ENCODE results near the gene QSOX2.

The QSOX2 gene

DNA sequence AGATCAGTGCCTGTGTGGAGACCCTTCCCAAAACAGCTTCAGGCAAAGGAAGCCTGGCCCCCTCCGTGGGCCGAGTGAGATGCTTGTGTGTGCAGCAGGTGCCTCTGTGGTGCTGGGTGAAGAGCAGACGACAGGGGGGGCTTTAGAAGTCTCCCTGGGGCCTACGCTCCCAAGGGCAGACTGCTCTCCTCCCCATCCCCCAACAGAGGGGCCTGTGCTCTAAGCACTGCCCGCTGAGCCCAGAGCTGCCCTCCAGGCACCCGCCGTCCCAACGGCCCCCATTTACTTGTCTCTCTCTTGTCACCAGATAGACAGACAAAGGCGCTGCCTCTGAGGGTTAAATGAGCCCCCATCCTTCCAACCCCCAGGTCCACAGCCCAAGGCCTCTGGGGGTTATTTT is 38.0 kb downstream of the QSOX2 start:
- no peak for DNase-seq (ENCODE audit: low read depth in 2 of 2)
- no peak for TF ChIP-seq CTCF (IDR thresholded peaks at IDR 0.05; ENCODE audit: low read depth, low read length)
- H3K4me3 ChIP-seq (replicated peaks in 1 of 2; ENCODE audit: low read depth in 2 of 2, low read length in 2 of 2) = no peak overlapping the region

DNA sequence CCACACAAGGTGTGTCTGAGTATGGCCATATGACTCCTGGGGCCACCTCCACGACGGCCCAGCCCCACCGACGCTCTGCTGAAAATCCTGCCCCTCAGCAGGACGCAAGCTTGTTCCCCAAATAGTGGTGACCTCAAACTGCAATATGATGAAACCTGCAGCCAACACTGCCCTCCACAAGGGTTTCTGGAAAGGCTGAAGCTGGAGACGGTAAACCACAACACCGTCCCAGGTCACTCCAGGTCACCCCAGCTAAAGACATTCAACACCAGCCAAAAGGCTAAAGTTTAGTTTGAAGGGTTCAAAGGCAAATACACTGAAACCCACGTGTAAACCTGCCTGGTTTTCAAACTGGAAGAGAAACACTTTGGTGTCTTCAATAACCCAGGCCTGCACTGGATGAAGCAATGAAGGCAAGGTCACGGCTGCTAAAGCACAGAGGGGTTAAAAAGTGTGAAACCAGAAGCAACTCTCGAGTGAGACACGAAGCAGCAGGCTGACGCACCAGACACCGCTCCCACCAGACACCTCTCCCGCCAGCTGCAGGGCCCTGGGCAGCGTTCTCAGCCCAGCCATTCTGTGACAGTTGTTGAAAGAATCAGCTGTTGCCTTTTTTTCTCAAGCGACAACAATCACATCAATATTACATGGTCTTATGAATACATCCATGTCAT is 38.9 kb downstream of the QSOX2 start:
- DNase-seq (ENCODE audit: low read depth in 2 of 2) = no peak
- TF ChIP-seq CTCF (IDR thresholded peaks at IDR 0.05; ENCODE audit: low read depth, low read length) = no peak
- H3K4me3 ChIP-seq (replicated peaks in 1 of 2; ENCODE audit: low read depth in 2 of 2, low read length in 2 of 2) = no peak overlapping the region

GRCh38 chr9:136205707-136205992 is 40.0 kb downstream of the QSOX2 start:
- H3K4me3 ChIP-seq (replicated peaks in 1 of 2; ENCODE audit: low read depth in 2 of 2, low read length in 2 of 2) = no peak overlapping the region
- DNase-seq (ENCODE audit: low read depth in 2 of 2) = no peak
- TF ChIP-seq CTCF (IDR thresholded peaks at IDR 0.05; ENCODE audit: low read depth, low read length) = no peak

DNA sequence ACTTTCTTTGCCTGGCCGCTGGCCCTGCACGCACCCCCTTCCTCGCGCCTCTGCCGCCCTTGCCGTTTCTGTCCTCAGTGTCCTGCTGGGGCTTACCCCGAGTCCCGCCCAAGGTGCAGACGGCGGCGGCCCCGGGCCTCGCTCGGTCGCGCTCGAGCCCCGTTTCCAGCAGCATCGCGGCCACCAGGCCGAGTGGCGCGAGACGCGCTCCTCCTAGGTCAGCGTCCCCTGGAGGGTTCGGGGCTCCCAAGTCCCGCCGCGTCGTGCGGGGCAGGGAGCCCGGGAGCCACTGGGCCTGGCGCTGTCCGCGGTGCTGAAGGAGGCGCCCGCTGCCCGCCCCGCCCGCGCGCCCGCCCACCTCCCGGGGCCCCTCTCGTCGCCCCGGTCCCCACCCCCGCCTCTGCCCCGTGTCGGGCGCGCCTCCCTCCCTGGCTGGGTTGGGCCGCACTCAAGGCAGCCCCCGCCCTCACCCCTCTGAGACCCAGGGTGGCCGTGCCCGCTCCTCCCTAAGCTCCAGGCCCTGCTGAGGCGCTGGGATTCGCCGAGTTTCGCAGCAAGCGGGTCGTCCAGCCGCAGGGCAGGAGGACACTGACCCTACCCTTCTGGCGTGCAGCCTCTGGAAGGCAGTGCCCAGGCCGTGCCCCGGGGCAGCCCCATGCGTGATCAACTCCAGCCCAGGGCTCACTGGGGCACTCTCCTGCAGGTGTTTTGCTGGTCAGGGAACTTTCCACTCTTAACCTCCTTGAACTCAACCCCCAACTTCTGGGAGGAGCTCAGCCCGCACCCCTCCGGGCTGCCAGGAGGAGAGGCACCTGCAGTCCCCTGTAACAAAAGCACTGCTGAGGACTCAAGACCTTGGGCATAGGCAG is 40.5 kb downstream of the QSOX2 start, which contains the start of gene LHX3:
TSS of gene LHX3 (minus strand) at position 291 of the 869 bp plus-strand sequence. CDS start at position 175, 116 bp downstream.
- H3K4me3 ChIP-seq (replicated peaks in 1 of 2; ENCODE audit: low read depth in 2 of 2, low read length in 2 of 2) = no peak within 1 kb of the TSS
- DNase-seq (ENCODE audit: low read depth in 2 of 2) = peak in 1 of 2 donors; percentile 18
- TF ChIP-seq CTCF (IDR thresholded peaks at IDR 0.05; ENCODE audit: low read depth, low read length) = no peak

GRCh38 chr9:136204145-136204805 is 41.3 kb downstream of the QSOX2 start:
- TF ChIP-seq CTCF (IDR thresholded peaks at IDR 0.05; ENCODE audit: low read depth, low read length) = no peak
- DNase-seq (ENCODE audit: low read depth in 2 of 2) = no peak
- H3K4me3 ChIP-seq (replicated peaks in 1 of 2; ENCODE audit: low read depth in 2 of 2, low read length in 2 of 2) = no peak overlapping the region

DNA sequence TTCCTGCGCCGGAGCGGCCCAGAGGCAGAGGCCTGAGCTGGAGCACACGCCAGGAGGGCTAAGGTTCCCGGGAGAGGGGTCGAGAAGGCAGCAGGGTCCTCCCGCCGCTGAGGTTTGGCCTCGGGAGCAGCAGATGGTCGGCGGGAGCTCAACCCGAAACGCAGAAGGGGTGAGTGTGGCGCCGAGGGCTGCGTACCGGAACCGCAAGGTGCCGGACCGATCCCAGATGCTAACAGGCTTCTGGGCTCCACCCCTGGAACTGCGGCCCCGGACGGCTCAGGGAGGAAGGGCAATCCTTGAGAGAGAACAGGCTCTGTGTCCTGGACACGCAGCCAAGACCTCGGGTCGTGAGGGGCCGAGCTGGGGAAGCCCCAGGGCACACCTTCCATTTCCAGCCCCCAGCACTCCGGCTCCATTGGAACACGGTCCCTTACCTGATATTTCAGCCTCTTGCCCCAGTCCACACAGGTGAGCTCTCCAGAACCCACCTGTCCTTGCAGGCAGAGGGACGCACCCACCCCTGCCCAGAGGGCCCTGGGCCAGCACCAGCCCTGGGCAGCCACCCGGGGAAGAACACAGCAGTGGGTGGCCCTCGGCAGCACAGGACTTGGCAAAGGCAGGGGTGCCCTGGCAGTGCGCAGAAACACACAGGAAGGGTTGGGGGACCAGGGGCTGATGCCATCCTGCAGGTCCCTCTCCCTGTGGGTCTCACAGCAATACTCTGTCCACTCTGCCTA is 42.0 kb downstream of the QSOX2 start:
- TF ChIP-seq CTCF (IDR thresholded peaks at IDR 0.05; ENCODE audit: low read depth, low read length) = no peak
- H3K4me3 ChIP-seq (replicated peaks in 1 of 2; ENCODE audit: low read depth in 2 of 2, low read length in 2 of 2) = no peak overlapping the region
- DNase-seq (ENCODE audit: low read depth in 2 of 2) = no peak

All from cardiac fibroblast (primary cell).